ENCODE data around the gene SLC22A3. TPM values are rescaled to one million over a fixed set of nuclear protein-coding genes. Genes with fewer than 3 reads are reported as not detected.
"Not testable (repeated sequence)": the region's sequence is repeated elsewhere in the genome, so short reads cannot be mapped to it uniquely, and the experiment has no call there.

SLC22A3 gene
- total RNA-seq, 1 experiment from 2014 or later = 0.07 TPM

- POLR2A ChIA-PET; H3K9me3 ChIP-seq (ENCODE audit: control insufficient read depth in 1 of 2, insufficient read depth in 1 of 2, low read depth in 1 of 2, low read length in 2 of 2); intact Hi-C loops (cut with micrococcal nuclease); H3K4me1 ChIP-seq (ENCODE audit: control insufficient read depth in 1 of 2, insufficient read depth in 2 of 2, low read length in 2 of 2); H3K9ac ChIP-seq (ENCODE audit: low read length); ATAC-seq; H3K27me3 ChIP-seq (ENCODE audit: insufficient read depth, low read length); H3K9me2 ChIP-seq (ENCODE audit: insufficient read depth); CTCF ChIA-PET; H3K36me3 ChIP-seq (ENCODE audit: control insufficient read depth in 1 of 2, insufficient read depth in 2 of 2, low read length in 2 of 2); H4K20me1 ChIP-seq (ENCODE audit: insufficient read depth); H3K4me2 ChIP-seq (ENCODE audit: low read length); H3K4me3 ChIP-seq (replicated peaks in 1 of 2; ENCODE audit: low read depth in 1 of 2, low read length in 2 of 2); BruUV-seq (replicated peaks); H2AFZ ChIP-seq (ENCODE audit: low read depth, low read length, poor library complexity, severe bottlenecking); H3K79me2 ChIP-seq (ENCODE audit: insufficient read depth, low read length); DNase-seq (ENCODE audit: low read depth, low spot score); RAD21 ChIA-PET (ENCODE audit: low non-redundant PET in 1 of 2, low total read pairs in 2 of 2, uncharacterized antibody in 2 of 2, unreplicated experiment in 2 of 2); H3K27ac ChIP-seq (ENCODE audit: low read depth, low read length): not testable (repeated sequence)
These were observed 25.4 kb downstream of the SLC22A3 start for GRCh38 chr6:160373601-160374000.

GRCh38 chr6:160374836-160375560, 26.8 kb downstream of the SLC22A3 start:
- no peaks in the 10 kb centered on the region for H3K27me3 ChIP-seq (ENCODE audit: insufficient read depth, low read length)
- ChIA-PET CTCF (no interaction called here), POLR2A (no interaction called here), RAD21 (ENCODE audit: low non-redundant PET in 1 of 2, low total read pairs in 2 of 2, uncharacterized antibody in 2 of 2, unreplicated experiment in 2 of 2) (no interaction called here)
- DNase-seq (ENCODE audit: low read depth, low spot score) (no peak), ATAC-seq (no peak)
- H3K9me3 ChIP-seq (ENCODE audit: control insufficient read depth in 1 of 2, insufficient read depth in 1 of 2, low read depth in 1 of 2, low read length in 2 of 2) = no peaks in the 10 kb centered on the region
- H3K79me2 ChIP-seq (ENCODE audit: insufficient read depth, low read length) = no peaks in the 10 kb centered on the region
- no peak overlapping the region for H3K4me3 ChIP-seq (replicated peaks in 1 of 2; ENCODE audit: low read depth in 1 of 2, low read length in 2 of 2)
- no peak overlapping the region for H2AFZ ChIP-seq (ENCODE audit: low read depth, low read length, poor library complexity, severe bottlenecking)
- H3K4me2 ChIP-seq (ENCODE audit: low read length) = no peak overlapping the region
- H3K36me3 ChIP-seq (ENCODE audit: control insufficient read depth in 1 of 2, insufficient read depth in 2 of 2, low read length in 2 of 2) = no peaks in the 10 kb centered on the region
- H3K4me1 ChIP-seq (ENCODE audit: control insufficient read depth in 1 of 2, insufficient read depth in 2 of 2, low read length in 2 of 2) = peaks cover 0 to 5% of the 10 kb centered on the region in 2 experiments; a peak in 1 of 4 replicates
- H4K20me1 ChIP-seq (ENCODE audit: insufficient read depth) = no peaks in the 10 kb centered on the region
- intact Hi-C loops (cut with micrococcal nuclease) = no loop called here
- H3K9ac ChIP-seq (ENCODE audit: low read length) = no peak overlapping the region
- H3K9me2 ChIP-seq (ENCODE audit: insufficient read depth) = no peaks in the 10 kb centered on the region
- BruUV-seq (replicated peaks) = no TSS peak
- H3K27ac ChIP-seq (ENCODE audit: low read depth, low read length) = no peak overlapping the region
- TF ChIP-seq CEBPB (IDR thresholded peaks at IDR 0.05; ENCODE audit: low read depth) (no peak), POLR2A (IDR thresholded peaks at IDR 0.05; ENCODE audit: borderline replicate concordance, extremely low read depth, insufficient read depth, insufficient read length) (no peak), CTCF (IDR thresholded peaks at IDR 0.05 in 2 of 3, conservative IDR thresholded peaks at IDR 0.05 in 1 of 3; ENCODE audit: borderline replicate concordance in 1 of 3, insufficient read depth in 1 of 3, low read depth in 2 of 3, low read length in 2 of 3) (no peak), ELF1 (IDR thresholded peaks at IDR 0.05; ENCODE audit: borderline replicate concordance, low read depth) (no peak), YY1 (IDR thresholded peaks at IDR 0.05; ENCODE audit: extremely low read depth, insufficient replicate concordance, low read depth, low read length) (no peak), MAX (IDR thresholded peaks at IDR 0.05) (no peak), REST (IDR thresholded peaks at IDR 0.05; ENCODE audit: low read depth) (no peak), RAD21 (IDR thresholded peaks at IDR 0.05; ENCODE audit: low read depth) (no peak)
